ENCODE results near the gene ESYT2.
A peak's percentile ranks its signal among the peaks of the same experiment; 100 is the strongest.
"Not testable (repeated sequence)": the region's sequence is repeated elsewhere in the genome, so short reads cannot be mapped to it uniquely, and the experiment has no call there.

Gene ESYT2

GRCh38 chr7:158710651-158711102 is 118.6 kb downstream of the ESYT2 start:
- no peak for DNase-seq

GRCh38 chr7:158707610-158708009 is 121.7 kb downstream of the ESYT2 start:
- no peak for DNase-seq

- no peak for DNase-seq
Observed at GRCh38 chr7:158706710-158707590, 122.4 kb downstream of the ESYT2 start.

- no peak for DNase-seq
Observed at GRCh38 chr7:158706273-158706704, 123.0 kb downstream of the ESYT2 start.

- peak; percentile 60 for DNase-seq
Observed at GRCh38 chr7:158705234-158705850, 124.0 kb downstream of the ESYT2 start.

GRCh38 chr7:158704524-158705233 is 124.6 kb downstream of the ESYT2 start, which contains the start of gene NCAPG2:
NCAPG2 (minus strand) TSS chr7:158704804; CDS start chr7:158701899, 2,905 bp downstream.
- DNase-seq: peak; percentile 94

- not testable (repeated sequence) for DNase-seq
Observed at GRCh38 chr7:158703679-158704523, 125.4 kb downstream of the ESYT2 start.

- DNase-seq: no peak
Observed at GRCh38 chr7:158702944-158703343, 126.4 kb downstream of the ESYT2 start.

- DNase-seq: no peak
Observed at GRCh38 chr7:158702196-158702595, 127.1 kb downstream of the ESYT2 start.

GRCh38 chr7:158700008-158700407 is 129.3 kb downstream of the ESYT2 start:
- no peak for DNase-seq

GRCh38 chr7:158699341-158699740 is 130.0 kb downstream of the ESYT2 start:
- no peak for DNase-seq

GRCh38 chr7:158698657-158699195 is 130.6 kb downstream of the ESYT2 start:
- DNase-seq: no peak

- DNase-seq: not testable (repeated sequence)
Observed at GRCh38 chr7:158697597-158697996, 131.7 kb downstream of the ESYT2 start.

- peak; percentile 21 for DNase-seq
Observed at GRCh38 chr7:158695726-158696452, 133.4 kb downstream of the ESYT2 start.

GRCh38 chr7:158695056-158695455 is 134.3 kb downstream of the ESYT2 start:
- DNase-seq: no peak

- no peak for DNase-seq
Observed at GRCh38 chr7:158694650-158695049, 134.7 kb downstream of the ESYT2 start.

- DNase-seq: peak; percentile 95
Observed at GRCh38 chr7:158689488-158689887, 139.8 kb downstream of the ESYT2 start.

GRCh38 chr7:158687406-158687805 is 141.9 kb downstream of the ESYT2 start:
- DNase-seq: no peak

GRCh38 chr7:158685693-158686092 is 143.6 kb downstream of the ESYT2 start:
- no peak for DNase-seq

GRCh38 chr7:158684329-158684728 is 145.0 kb downstream of the ESYT2 start:
- DNase-seq: no peak

GRCh38 chr7:158683541-158683940 is 145.8 kb downstream of the ESYT2 start:
- DNase-seq: no peak

Data from NCI-H1105 treated with DMSO at 0.1 percent for 48 hours (cell line).